ENCODE results near the gene PRL. TPM values are rescaled to one million over a fixed set of nuclear protein-coding genes. Genes with fewer than 3 reads are reported as not detected.

PRL gene
- total RNA-seq, 1 donor from 2014 or later, result not detected

GRCh38 chr6:22288721-22289120 is 8.1 kb downstream of the PRL start:
- no peak overlapping the region for H3K4me3 ChIP-seq

GRCh38 chr6:22284666-22285065 is 12.2 kb downstream of the PRL start:
- Histone ChIP-seq H3K36me3 (no peaks in the 10 kb centered on the region), H3K9me3 (no peaks in the 10 kb centered on the region), H3K4me1 (no peaks in the 10 kb centered on the region), H3K27ac (no peak overlapping the region), H3K27me3 (no peaks in the 10 kb centered on the region), H3K4me3 (no peak overlapping the region)
- TF ChIP-seq POLR2AphosphoS5 (IDR thresholded peaks at IDR 0.05; ENCODE audit: insufficient read depth in 1 of 2, low read depth in 1 of 2) (no peak), POLR2A (IDR thresholded peaks at IDR 0.05) (no peak)
- intact Hi-C loops (cut with DNase I), result no loop called here
- DNase-seq (ENCODE audit: extremely low spot score in 2 of 2), result no peak

More at GRCh38 chr6:22288721-22289120, 8.1 kb downstream of the PRL start:
- intact Hi-C loops (cut with DNase I), result no loop called here
- DNase-seq (ENCODE audit: extremely low spot score in 2 of 2), result no peak
- Histone ChIP-seq H3K27me3 (no peaks in the 10 kb centered on the region), H3K36me3 (no peaks in the 10 kb centered on the region), H3K9me3 (no peaks in the 10 kb centered on the region), H3K4me1 (no peaks in the 10 kb centered on the region), H3K27ac (no peak overlapping the region)
- TF ChIP-seq POLR2AphosphoS5 (IDR thresholded peaks at IDR 0.05; ENCODE audit: insufficient read depth in 1 of 2, low read depth in 1 of 2) (no peak), CTCF (IDR thresholded peaks at IDR 0.05) (no peak), POLR2A (IDR thresholded peaks at IDR 0.05) (no peak)

- H3K27ac ChIP-seq, result no peak overlapping the region
- intact Hi-C loops (cut with DNase I), result no loop called here
- H3K9me3 ChIP-seq, result no peaks in the 10 kb centered on the region
- no peak overlapping the region for H3K4me3 ChIP-seq
- no peaks in the 10 kb centered on the region for H3K27me3 ChIP-seq
- H3K36me3 ChIP-seq, result no peaks in the 10 kb centered on the region
- TF ChIP-seq CTCF (IDR thresholded peaks at IDR 0.05) (no peak), POLR2AphosphoS5 (IDR thresholded peaks at IDR 0.05; ENCODE audit: insufficient read depth in 1 of 2, low read depth in 1 of 2) (no peak), POLR2A (IDR thresholded peaks at IDR 0.05) (no peak)
- H3K4me1 ChIP-seq, result no peaks in the 10 kb centered on the region
- DNase-seq (ENCODE audit: extremely low spot score in 2 of 2), result no peak
Observed at GRCh38 chr6:22281341-22282085, 15.3 kb downstream of the PRL start.

- Histone ChIP-seq H3K9me3 (no peaks in the 10 kb centered on the region), H3K36me3 (no peaks in the 10 kb centered on the region), H3K27ac (no peak overlapping the region), H3K4me1 (no peaks in the 10 kb centered on the region), H3K27me3 (no peaks in the 10 kb centered on the region), H3K4me3 (no peak overlapping the region)
- TF ChIP-seq POLR2AphosphoS5 (IDR thresholded peaks at IDR 0.05; ENCODE audit: insufficient read depth in 1 of 2, low read depth in 1 of 2), result no peak
- TF ChIP-seq POLR2A (IDR thresholded peaks at IDR 0.05), result no peak
- DNase-seq (ENCODE audit: extremely low spot score in 2 of 2), result no peak
- intact Hi-C loops (cut with DNase I), result no loop called here
Observed at GRCh38 chr6:22279427-22279826, 17.4 kb downstream of the PRL start.

- H3K36me3 ChIP-seq, result no peaks in the 10 kb centered on the region
- intact Hi-C loops (cut with DNase I), result no loop called here
- DNase-seq (ENCODE audit: extremely low spot score in 2 of 2), result no peak
- H3K4me1 ChIP-seq, result no peaks in the 10 kb centered on the region
- H3K27ac ChIP-seq, result no peak overlapping the region
- H3K9me3 ChIP-seq, result no peaks in the 10 kb centered on the region
- no peak overlapping the region for H3K4me3 ChIP-seq
- TF ChIP-seq CTCF (IDR thresholded peaks at IDR 0.05) (no peak), POLR2A (IDR thresholded peaks at IDR 0.05) (no peak), POLR2AphosphoS5 (IDR thresholded peaks at IDR 0.05; ENCODE audit: insufficient read depth in 1 of 2, low read depth in 1 of 2) (no peak)
- H3K27me3 ChIP-seq, result no peaks in the 10 kb centered on the region
Observed at GRCh38 chr6:22271081-22271480, 25.8 kb downstream of the PRL start.

- no peaks in the 10 kb centered on the region for H3K36me3 ChIP-seq
- no peaks in the 10 kb centered on the region for H3K4me1 ChIP-seq
- H3K27me3 ChIP-seq, result no peaks in the 10 kb centered on the region
- H3K27ac ChIP-seq, result no peak overlapping the region
- DNase-seq (ENCODE audit: extremely low spot score in 2 of 2), result no peak
- intact Hi-C loops (cut with DNase I), result no loop called here
- no peaks in the 10 kb centered on the region for H3K9me3 ChIP-seq
- no peak for TF ChIP-seq POLR2AphosphoS5 (IDR thresholded peaks at IDR 0.05; ENCODE audit: insufficient read depth in 1 of 2, low read depth in 1 of 2)
- no peak for TF ChIP-seq CTCF (IDR thresholded peaks at IDR 0.05)
- TF ChIP-seq POLR2A (IDR thresholded peaks at IDR 0.05), result no peak
- H3K4me3 ChIP-seq, result no peak overlapping the region
Observed at GRCh38 chr6:22263748-22264147, 33.1 kb downstream of the PRL start.
